Skeletal muscle tissue (tissue), 4 donors: ENCODE data around the gene GLP1R. TPM values are rescaled to one million over a fixed set of nuclear protein-coding genes. Genes with fewer than 3 reads are reported as not detected.

Experiments used
- H3K27ac ChIP-seq: one replicate; pipeline ENCODE4 v1.7.0; 2013; ENCODE audit warnings: mild to moderate bottlenecking, low read depth, low read length, inconsistent platforms
- H3K27me3 ChIP-seq, 3 donors: one replicate each; pipeline ENCODE4 v1.7.0; 2013; ENCODE audit warnings: low read length in 3 of 3; ENCODE audit not compliant: control insufficient read depth in 3 of 3, insufficient read depth in 3 of 3
- H3K36me3 ChIP-seq, 3 donors: one replicate each; pipeline ENCODE4 v1.7.0; 2013; ENCODE audit warnings: low read length in 3 of 3; ENCODE audit not compliant: control insufficient read depth in 3 of 3, insufficient read depth in 3 of 3
- H3K4me1 ChIP-seq, 3 donors: one replicate each; pipeline ENCODE4 v1.7.0; 2013; ENCODE audit warnings: low read length in 3 of 3, mild to moderate bottlenecking in 3 of 3; ENCODE audit not compliant: control insufficient read depth in 3 of 3, insufficient read depth in 3 of 3
- H3K4me3 ChIP-seq, 3 donors: one replicate each; pipeline ENCODE4 v1.7.0; 2013; ENCODE audit warnings: low read length in 3 of 3
- H3K9ac ChIP-seq, 3 donors: one replicate each; pipeline ENCODE4 v1.7.0; 2013; ENCODE audit warnings: low read length in 3 of 3, mild to moderate bottlenecking in 3 of 3, moderate library complexity in 2 of 3, low read depth in 1 of 3
- H3K9me3 ChIP-seq, 3 donors: one replicate each; pipeline ENCODE4 v1.7.0; 2013; ENCODE audit warnings: low read length in 3 of 3; ENCODE audit not compliant: control insufficient read depth in 3 of 3
- total RNA-seq: library from RNA; depleted of rRNA; stranded (reverse); fragments of >200 nt; gene quantifications from one replicate; pipeline ENCODE4 v1.2.3, GENCODE V29; 2014
- donor health status: Osteomylitis.

GLP1R gene
- total RNA-seq, 1 donor from 2014 or later: not detected

DNA sequence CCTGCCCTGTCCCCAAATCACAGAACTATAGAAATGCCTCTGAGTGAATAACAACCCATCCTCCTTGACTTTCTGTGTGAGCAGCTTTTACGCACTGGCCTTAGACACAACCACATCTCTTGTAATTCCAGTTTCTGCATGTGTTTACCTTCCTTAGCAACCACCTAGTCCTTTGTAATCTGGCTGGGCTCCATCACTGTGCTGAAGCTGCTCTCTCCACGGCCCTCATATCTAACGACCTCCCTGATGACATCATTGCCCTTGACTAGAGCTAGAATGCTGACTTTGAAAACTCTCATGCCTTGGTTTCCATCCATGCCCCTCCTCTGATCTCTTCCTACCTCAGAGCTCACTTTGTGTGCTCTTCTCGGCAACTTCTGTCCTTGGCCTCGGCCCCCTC is 30.5 kb upstream of the GLP1R start:
- Histone ChIP-seq H3K27ac (no peak overlapping the region), H3K4me3 (no peak overlapping the region), H3K36me3 (no peaks in the 10 kb centered on the region)

DNA sequence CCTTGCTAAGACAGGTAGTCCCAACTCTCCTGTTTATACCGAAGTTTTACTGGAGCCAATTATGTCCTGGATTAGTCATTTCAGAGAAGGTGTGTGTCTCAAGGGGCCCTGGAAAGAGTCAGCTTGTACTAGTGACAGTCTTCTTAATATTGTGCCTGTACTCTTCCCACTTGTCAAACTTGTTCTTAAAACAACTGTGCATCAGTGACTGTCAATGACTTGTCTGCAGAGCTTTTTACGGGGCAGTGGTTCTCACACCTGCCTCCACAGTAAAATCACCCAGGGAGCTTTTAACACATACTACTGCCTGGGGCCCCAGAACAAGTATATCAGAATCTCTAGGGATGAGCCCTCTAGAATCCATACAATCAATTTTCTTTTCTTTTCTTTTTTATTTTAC is 28.4 kb upstream of the GLP1R start:
- Histone ChIP-seq H3K4me1 (no peaks in the 10 kb centered on the region), H3K9ac (no peak overlapping the region), H3K36me3 (no peaks in the 10 kb centered on the region), H3K27me3 (peaks cover 4 to 12% (median 5%) of the 10 kb centered on the region in 3 donors), H3K4me3 (no peak overlapping the region), H3K9me3 (no peaks in the 10 kb centered on the region), H3K27ac (no peak overlapping the region)

More for the DNA sequence above, 30.5 kb upstream of the GLP1R start:
- no peaks in the 10 kb centered on the region for H3K4me1 ChIP-seq
- H3K27me3 ChIP-seq: peaks cover 0 to 12% (median 4%) of the 10 kb centered on the region in 3 donors
- H3K9ac ChIP-seq: no peak overlapping the region
- H3K9me3 ChIP-seq: no peaks in the 10 kb centered on the region

DNA sequence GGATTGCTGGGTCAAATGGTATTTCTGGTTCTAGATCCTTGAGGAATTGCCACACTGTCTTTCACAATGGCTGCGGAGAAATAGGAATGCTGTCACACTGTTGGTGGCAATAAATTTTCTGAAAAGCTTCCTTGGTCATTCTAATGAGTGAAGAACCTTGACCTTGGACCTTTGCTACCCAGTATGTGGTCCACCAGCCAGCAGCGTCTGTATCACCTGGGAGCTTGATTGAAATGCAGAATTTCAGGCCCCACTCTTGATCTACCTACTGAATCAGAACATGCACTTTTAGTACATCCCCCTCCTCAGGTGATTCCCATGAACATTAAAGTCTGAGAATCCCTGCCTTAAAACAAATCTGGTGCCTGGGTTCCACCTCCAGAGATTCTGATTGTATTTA is 27.5 kb upstream of the GLP1R start:
- Histone ChIP-seq H3K27me3 (peaks cover 4 to 12% (median 5%) of the 10 kb centered on the region in 3 donors), H3K4me3 (no peak overlapping the region)

GRCh38 chr6:39021779-39022178 is 26.8 kb upstream of the GLP1R start:
- no peak overlapping the region for H3K27ac ChIP-seq
- H3K4me3 ChIP-seq: no peak overlapping the region
- no peaks in the 10 kb centered on the region for H3K36me3 ChIP-seq
- peaks cover 4 to 12% (median 5%) of the 10 kb centered on the region in 3 donors for H3K27me3 ChIP-seq
- no peaks in the 10 kb centered on the region for H3K4me1 ChIP-seq
- no peak overlapping the region for H3K9ac ChIP-seq
- no peaks in the 10 kb centered on the region for H3K9me3 ChIP-seq

More for the DNA sequence above, 27.5 kb upstream of the GLP1R start:
- Histone ChIP-seq H3K27ac (no peak overlapping the region), H3K4me1 (no peaks in the 10 kb centered on the region), H3K36me3 (no peaks in the 10 kb centered on the region), H3K9me3 (no peaks in the 10 kb centered on the region), H3K9ac (no peak overlapping the region)

GRCh38 chr6:39026175-39026574 is 22.4 kb upstream of the GLP1R start:
- peaks cover 0 to 13% (median 6%) of the 10 kb centered on the region in 3 donors for H3K27me3 ChIP-seq
- H3K36me3 ChIP-seq: no peaks in the 10 kb centered on the region
- no peak overlapping the region for H3K27ac ChIP-seq
- H3K4me3 ChIP-seq: no peak overlapping the region
- no peaks in the 10 kb centered on the region for H3K9me3 ChIP-seq
- H3K4me1 ChIP-seq: no peaks in the 10 kb centered on the region
- H3K9ac ChIP-seq: no peak overlapping the region

- Histone ChIP-seq H3K27ac (no peak overlapping the region), H3K36me3 (no peaks in the 10 kb centered on the region), H3K27me3 (peaks cover 7 to 22% (median 16%) of the 10 kb centered on the region in 3 donors), H3K4me1 (no peaks in the 10 kb centered on the region), H3K4me3 (no peak overlapping the region), H3K9ac (no peak overlapping the region), H3K9me3 (no peaks in the 10 kb centered on the region)
These were observed 19.2 kb upstream of the GLP1R start for GRCh38 chr6:39029156-39030011.

DNA sequence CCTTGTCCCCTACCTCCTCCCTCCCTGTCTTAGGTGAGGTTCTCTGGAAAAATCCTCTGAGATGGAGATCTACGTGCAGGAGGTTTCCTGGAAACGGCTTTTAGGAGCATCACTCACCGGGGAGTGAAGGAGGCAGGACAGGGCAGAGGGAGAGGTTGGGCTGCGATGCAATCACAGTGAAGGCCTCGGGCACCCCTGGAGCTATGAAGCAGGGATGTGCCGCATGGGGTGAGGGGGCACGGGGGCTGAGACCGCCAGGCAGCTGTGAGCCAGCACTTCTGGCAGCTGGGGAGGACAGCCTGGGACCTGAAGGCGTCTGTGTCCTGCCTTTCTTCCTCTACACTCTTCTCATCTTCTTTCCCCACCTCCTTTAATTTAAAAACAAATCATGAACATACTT is 12.9 kb upstream of the GLP1R start:
- no peaks in the 10 kb centered on the region for H3K36me3 ChIP-seq
- H3K4me1 ChIP-seq: no peaks in the 10 kb centered on the region
- no peak overlapping the region for H3K9ac ChIP-seq
- no peak overlapping the region for H3K27ac ChIP-seq
- no peaks in the 10 kb centered on the region for H3K9me3 ChIP-seq
- H3K27me3 ChIP-seq: peaks cover 37 to 56% (median 49%) of the 10 kb centered on the region in 3 donors
- H3K4me3 ChIP-seq: no peak overlapping the region

GRCh38 chr6:39037082-39037508 is 11.5 kb upstream of the GLP1R start:
- Histone ChIP-seq H3K27ac (no peak overlapping the region), H3K27me3 (peaks cover 37 to 49% (median 47%) of the 10 kb centered on the region in 3 donors), H3K9ac (no peak overlapping the region), H3K4me3 (no peak overlapping the region), H3K9me3 (no peaks in the 10 kb centered on the region), H3K36me3 (no peaks in the 10 kb centered on the region), H3K4me1 (no peaks in the 10 kb centered on the region)

DNA sequence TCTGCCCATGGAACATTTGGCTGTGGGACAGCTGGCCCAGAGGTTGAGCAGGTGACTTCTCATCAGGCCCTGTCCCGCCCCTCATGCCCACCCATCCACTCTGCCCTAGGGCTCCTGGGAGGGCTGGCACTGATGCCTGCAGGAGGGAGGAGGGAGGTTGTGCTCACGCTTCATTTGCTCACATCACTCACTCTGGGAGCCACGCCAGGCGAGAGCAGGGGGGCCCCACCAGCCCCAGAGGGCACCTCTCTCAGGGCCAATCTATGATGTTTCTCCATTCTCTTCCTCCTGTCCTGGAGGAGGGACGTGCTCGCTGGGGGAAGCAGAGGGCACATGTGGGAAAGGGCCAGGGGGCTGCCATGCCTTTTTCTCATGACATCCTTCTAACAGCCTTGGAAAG is 10.9 kb upstream of the GLP1R start:
- Histone ChIP-seq H3K27ac (no peak overlapping the region), H3K36me3 (no peaks in the 10 kb centered on the region), H3K4me3 (no peak overlapping the region), H3K4me1 (no peaks in the 10 kb centered on the region), H3K9ac (no peak overlapping the region), H3K27me3 (peaks cover 37 to 47% (median 46%) of the 10 kb centered on the region in 3 donors), H3K9me3 (no peaks in the 10 kb centered on the region)

GRCh38 chr6:39040080-39040673 is 8.4 kb upstream of the GLP1R start:
- Histone ChIP-seq H3K4me1 (no peaks in the 10 kb centered on the region), H3K9me3 (no peaks in the 10 kb centered on the region), H3K27ac (no peak overlapping the region), H3K27me3 (peaks cover 33 to 38% (median 37%) of the 10 kb centered on the region in 3 donors), H3K4me3 (no peak overlapping the region), H3K9ac (no peak overlapping the region), H3K36me3 (no peaks in the 10 kb centered on the region)
